Measurements from ENCODE around the gene SYN1. TPM values are rescaled to one million over a fixed set of nuclear protein-coding genes. Genes with fewer than 3 reads are reported as not detected.

The SYN1 gene
- total and polyA plus RNA-seq, 12 donors, result 7.0 to 16.3 (median 12.9) TPM

DNA sequence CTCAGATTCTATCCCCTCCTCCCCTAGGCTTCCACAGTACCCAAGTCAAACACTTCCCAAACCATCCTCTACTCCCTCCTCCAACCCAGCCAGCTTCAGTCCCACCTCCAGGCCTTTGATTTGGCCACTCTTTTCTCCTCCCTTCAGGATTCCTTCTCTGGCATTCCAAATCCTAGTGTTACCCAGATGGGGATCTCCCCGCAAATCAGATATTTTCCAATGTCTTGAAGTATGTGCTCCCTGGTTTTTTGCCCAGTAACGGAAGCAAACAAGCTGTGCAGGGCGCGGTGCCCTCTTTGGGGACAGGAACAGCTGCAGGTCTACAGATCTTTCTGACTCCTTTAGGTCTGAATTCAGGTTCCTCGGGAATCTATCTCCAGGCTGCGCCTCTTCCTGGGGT is 2.2 kb upstream of the SYN1 start:
- 81% methylated on average over 6 of the region's 6 CpGs for whole genome bisulfite sequencing, 2 donors
- no peak for DNase-seq
- intact Hi-C loops (cut with DNase I), result no loop called here

DNA sequence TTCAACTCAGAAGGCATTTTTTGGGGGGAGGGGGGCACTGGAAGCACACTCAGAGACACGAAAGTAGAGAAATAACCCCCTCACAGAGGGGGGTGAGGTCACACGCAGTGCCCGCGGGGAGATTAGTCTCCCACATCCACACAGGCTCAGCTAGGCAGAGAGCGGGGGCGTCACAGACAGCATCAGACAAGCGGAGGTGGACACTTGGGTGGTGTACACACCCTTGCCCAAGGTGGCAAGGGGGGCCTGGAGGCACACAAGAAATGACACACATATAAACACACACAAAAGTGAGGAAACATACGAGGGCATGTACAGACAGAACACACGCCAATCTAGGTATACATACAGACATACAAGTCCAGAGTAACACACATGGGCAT is 637 bp upstream of the SYN1 start:
- H3K27ac ChIP-seq, result no peak overlapping the region
- 48 to 49% methylated on average over 9 of the region's 9 CpGs for WGBS, 2 donors
- no peaks in the 10 kb centered on the region for H3K9me3 ChIP-seq
- H3K27me3 ChIP-seq, result peaks cover 0 to 47% (median 0%) of the 10 kb centered on the region in 7 donors
- intact Hi-C loops (cut with DNase I), result no loop called here
- H3K4me3 ChIP-seq, result no peak overlapping the region
- H3K36me3 ChIP-seq, result no peaks in the 10 kb centered on the region
- DNase-seq (no peak), ATAC-seq (no peak)
- peaks cover 0 to 5% (median 0%) of the 10 kb centered on the region in 9 donors for H3K4me1 ChIP-seq
- TF ChIP-seq, protein P1, sequence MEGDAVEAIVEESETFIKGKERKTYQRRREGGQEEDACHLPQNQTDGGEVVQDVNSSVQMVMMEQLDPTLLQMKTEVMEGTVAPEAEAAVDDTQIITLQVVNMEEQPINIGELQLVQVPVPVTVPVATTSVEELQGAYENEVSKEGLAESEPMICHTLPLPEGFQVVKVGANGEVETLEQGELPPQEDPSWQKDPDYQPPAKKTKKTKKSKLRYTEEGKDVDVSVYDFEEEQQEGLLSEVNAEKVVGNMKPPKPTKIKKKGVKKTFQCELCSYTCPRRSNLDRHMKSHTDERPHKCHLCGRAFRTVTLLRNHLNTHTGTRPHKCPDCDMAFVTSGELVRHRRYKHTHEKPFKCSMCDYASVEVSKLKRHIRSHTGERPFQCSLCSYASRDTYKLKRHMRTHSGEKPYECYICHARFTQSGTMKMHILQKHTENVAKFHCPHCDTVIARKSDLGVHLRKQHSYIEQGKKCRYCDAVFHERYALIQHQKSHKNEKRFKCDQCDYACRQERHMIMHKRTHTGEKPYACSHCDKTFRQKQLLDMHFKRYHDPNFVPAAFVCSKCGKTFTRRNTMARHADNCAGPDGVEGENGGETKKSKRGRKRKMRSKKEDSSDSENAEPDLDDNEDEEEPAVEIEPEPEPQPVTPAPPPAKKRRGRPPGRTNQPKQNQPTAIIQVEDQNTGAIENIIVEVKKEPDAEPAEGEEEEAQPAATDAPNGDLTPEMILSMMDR (IDR thresholded peaks at IDR 0.05), result no peak

More for the DNA sequence above, 2.2 kb upstream of the SYN1 start:
- Histone ChIP-seq H3K36me3 (no peaks in the 10 kb centered on the region), H3K27me3 (peaks cover 0 to 31% (median 0%) of the 10 kb centered on the region in 7 donors), H3K27ac (no peak overlapping the region), H3K4me3 (no peak overlapping the region), H3K9me3 (no peaks in the 10 kb centered on the region), H3K4me1 (peaks cover 0 to 5% (median 0%) of the 10 kb centered on the region in 9 donors)
- no peak for ATAC-seq
- TF ChIP-seq, protein P1 (IDR thresholded peaks at IDR 0.05), result no peak

DNA sequence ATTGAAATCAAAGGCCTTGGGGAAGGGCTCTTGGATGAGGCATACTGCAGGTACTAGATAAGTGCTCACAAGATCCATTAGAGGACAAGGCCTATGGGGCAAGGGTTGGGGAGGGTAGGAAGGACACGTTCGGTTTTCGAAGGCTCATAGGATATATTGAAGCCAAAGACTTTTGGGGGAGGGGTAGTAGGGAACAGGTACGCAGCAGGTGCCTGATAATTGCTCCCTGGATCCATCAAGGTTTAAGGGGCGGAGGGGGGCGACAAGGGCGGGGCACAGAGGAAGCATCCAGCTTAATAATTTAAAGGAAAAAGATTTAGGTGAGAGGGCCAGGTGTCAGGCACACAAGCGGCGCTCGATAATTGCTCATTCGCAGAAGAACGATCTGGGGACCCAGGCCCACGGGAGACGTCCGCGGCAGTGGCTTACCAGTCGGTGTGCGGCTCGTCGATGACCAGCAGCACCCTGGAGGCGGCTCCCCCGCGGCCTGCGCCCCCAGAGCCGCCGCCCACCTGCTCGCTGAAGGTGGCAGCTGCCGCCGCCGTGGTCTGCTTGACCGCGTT is 653 bp downstream of the SYN1 start:
- DNase-seq, result no peak
- H3K4me1 ChIP-seq, result peaks cover 0 to 5% (median 0%) of the 10 kb centered on the region in 9 donors
- intact Hi-C loops (cut with DNase I), result no loop called here
- WGBS, 2 donors, result 27 to 36% methylated on average over 24 to 32 of the region's 32 CpGs
- ATAC-seq, result no peak
- peak overlapping the region in 4 of 10 donors; percentile 40 to 48 (median 44) for H3K4me3 ChIP-seq
- no peak overlapping the region for H3K27ac ChIP-seq
- H3K36me3 ChIP-seq, result no peaks in the 10 kb centered on the region
- TF ChIP-seq, protein P1 (IDR thresholded peaks at IDR 0.05), result no peak
- no peaks in the 10 kb centered on the region for H3K9me3 ChIP-seq
- peaks cover 0 to 51% (median 0%) of the 10 kb centered on the region in 7 donors for H3K27me3 ChIP-seq

DNA sequence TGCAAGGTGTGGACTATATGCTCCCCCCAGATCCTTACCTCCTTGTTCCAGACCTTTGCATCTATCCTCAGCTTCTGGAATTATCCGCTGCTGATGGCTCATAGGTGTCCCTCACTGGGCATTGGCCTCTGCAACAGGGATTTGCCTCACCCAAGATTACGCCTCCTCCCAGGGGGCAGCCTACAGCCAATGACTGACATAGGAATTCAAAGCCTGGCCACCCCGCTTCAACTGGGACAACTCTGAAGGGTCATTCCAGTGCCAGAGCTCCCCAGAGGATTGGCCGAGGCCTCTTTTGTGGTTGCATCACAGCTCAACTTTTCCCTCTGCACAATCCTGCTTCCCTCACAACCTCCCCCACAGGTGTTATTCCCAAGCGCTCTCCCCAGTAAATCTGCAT is 5.0 kb downstream of the SYN1 start:
- peaks cover 0 to 4% (median 0%) of the 10 kb centered on the region in 9 donors for H3K4me1 ChIP-seq
- intact Hi-C loops (cut with DNase I), result no loop called here
- H3K27me3 ChIP-seq, result peaks cover 0 to 40% (median 0%) of the 10 kb centered on the region in 7 donors
- no peak overlapping the region for H3K4me3 ChIP-seq
- no peaks in the 10 kb centered on the region for H3K9me3 ChIP-seq
- no peak for ATAC-seq
- 54 to 62% methylated on average over 5 of the region's 5 CpGs for WGBS, 2 donors
- H3K27ac ChIP-seq, result no peak overlapping the region
- no peaks in the 10 kb centered on the region for H3K36me3 ChIP-seq
- DNase-seq, result no peak
- TF ChIP-seq, protein P1 (IDR thresholded peaks at IDR 0.05), result no peak
